HL-60 (cell line): ENCODE measurements around the gene CENPP.
A peak's percentile ranks its signal among the peaks of the same experiment; 100 is the strongest.

Experiments used
- DNase-seq, 2 experiments: peaks; one replicate each; pipeline ENCODE4 v3.0.0-alpha.2; 2010 to 2020; ENCODE audit warnings: low read depth in 1 of 2, low spot score in 1 of 2
- H3K27ac ChIP-seq: fragments of 250-450 bp; sonication (Bioruptor Pico); replicated peaks from 2 replicates; pipeline ENCODE4 v1.5.1; 2020; ENCODE audit warnings: mild to moderate bottlenecking, moderate library complexity
- H3K27me3 ChIP-seq: fragments of 250-450 bp; sonication (Bioruptor Pico); 2 replicates; pipeline ENCODE4 v1.5.1; 2021; ENCODE audit warnings: mild to moderate bottlenecking, moderate library complexity; ENCODE audit not compliant: insufficient read depth, poor library complexity, severe bottlenecking
- H3K4me3 ChIP-seq: replicated peaks from 2 replicates; pipeline ENCODE4 v1.5.1; 2011; ENCODE audit warnings: mild to moderate bottlenecking, control low read depth, low read length; ENCODE audit not compliant: insufficient read depth
- GABPA ChIP-seq: IDR thresholded peaks from 2 replicates; pipeline ENCODE4 v1.6.1; 2012; ENCODE audit warnings: low read depth
- POLR2AphosphoS5 ChIP-seq: IDR thresholded peaks from 2 replicates; pipeline ENCODE4 v1.6.1; 2012; ENCODE audit warnings: low read depth
- SPI1 ChIP-seq: IDR thresholded peaks from 2 replicates; pipeline ENCODE4 v1.6.1; 2012; ENCODE audit warnings: low read depth, mild to moderate bottlenecking, borderline replicate concordance
- long read RNA-seq: library from polyadenylated mRNA; unstranded; transcript quantifications from one replicate; pipeline ENCODE4 v2.0.0, GENCODE V29; 2020
- TF ChIP-seq, protein P1 (sequence below): IDR thresholded peaks from 2 replicates; pipeline ENCODE4 v1.6.1; 2012; ENCODE audit warnings: low read depth; ENCODE audit not compliant: insufficient replicate concordance
- TF ChIP-seq, protein P2 (sequence below): IDR thresholded peaks from one replicate; pipeline ENCODE4 v1.5.1; 2011; ENCODE audit warnings: low read length, control low read depth, inconsistent platforms; ENCODE audit not compliant: insufficient read depth

CENPP gene
- long read RNA-seq, partial matches to known transcripts = 1 of 9 reads
- long read RNA-seq, other reads (novel, unspliced or antisense) = 8 of 9 reads

DNA sequence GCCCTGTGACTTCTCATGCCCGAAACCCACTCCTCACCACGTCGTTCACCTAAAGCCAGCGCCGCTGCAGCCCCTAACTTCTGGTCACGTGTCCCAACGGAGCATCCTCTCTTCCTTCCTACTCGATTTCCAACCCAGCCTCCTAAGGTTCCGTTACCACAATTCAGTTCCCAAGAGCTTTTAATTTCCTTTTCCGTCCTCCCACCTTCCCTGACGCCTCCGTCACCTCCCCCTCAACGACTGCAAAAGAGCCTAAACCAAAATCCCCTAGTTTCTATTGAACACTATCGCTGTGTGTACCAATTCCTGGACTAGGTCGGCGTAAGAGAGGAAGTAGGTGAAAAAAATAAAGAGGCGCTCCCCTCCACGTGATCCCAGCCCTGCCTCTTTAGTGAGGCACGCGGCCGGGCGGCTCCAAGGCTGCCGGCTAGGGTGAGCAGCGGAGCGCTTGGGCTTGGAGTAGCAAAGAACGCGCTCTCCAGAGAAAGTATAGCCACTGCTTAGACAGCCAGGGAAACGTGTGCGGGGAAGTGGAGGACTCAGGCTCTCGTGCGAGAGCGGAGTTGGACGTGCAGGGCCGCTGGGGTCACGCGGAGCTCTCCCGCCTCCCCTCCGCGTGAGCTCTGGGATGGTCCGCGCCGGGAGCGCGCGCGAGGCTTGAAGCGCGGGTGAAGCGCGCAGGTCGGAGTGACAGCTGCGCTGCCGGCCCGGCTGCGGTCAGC, at the start of gene CENPP, which contains the start of gene NOL8:
Gene CENPP, plus strand, starts transcription at position 685 of the 722 bp plus-strand sequence.
Gene NOL8, minus strand, starts transcription at position 82 of the 722 bp plus-strand sequence. CDS start 1,189 bp downstream, outside the sequence.
- TF ChIP-seq, protein P1, sequence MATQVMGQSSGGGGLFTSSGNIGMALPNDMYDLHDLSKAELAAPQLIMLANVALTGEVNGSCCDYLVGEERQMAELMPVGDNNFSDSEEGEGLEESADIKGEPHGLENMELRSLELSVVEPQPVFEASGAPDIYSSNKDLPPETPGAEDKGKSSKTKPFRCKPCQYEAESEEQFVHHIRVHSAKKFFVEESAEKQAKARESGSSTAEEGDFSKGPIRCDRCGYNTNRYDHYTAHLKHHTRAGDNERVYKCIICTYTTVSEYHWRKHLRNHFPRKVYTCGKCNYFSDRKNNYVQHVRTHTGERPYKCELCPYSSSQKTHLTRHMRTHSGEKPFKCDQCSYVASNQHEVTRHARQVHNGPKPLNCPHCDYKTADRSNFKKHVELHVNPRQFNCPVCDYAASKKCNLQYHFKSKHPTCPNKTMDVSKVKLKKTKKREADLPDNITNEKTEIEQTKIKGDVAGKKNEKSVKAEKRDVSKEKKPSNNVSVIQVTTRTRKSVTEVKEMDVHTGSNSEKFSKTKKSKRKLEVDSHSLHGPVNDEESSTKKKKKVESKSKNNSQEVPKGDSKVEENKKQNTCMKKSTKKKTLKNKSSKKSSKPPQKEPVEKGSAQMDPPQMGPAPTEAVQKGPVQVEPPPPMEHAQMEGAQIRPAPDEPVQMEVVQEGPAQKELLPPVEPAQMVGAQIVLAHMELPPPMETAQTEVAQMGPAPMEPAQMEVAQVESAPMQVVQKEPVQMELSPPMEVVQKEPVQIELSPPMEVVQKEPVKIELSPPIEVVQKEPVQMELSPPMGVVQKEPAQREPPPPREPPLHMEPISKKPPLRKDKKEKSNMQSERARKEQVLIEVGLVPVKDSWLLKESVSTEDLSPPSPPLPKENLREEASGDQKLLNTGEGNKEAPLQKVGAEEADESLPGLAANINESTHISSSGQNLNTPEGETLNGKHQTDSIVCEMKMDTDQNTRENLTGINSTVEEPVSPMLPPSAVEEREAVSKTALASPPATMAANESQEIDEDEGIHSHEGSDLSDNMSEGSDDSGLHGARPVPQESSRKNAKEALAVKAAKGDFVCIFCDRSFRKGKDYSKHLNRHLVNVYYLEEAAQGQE = peak; percentile 61
- peak; percentile 85 for TF ChIP-seq POLR2AphosphoS5
- TF ChIP-seq, protein P2, sequence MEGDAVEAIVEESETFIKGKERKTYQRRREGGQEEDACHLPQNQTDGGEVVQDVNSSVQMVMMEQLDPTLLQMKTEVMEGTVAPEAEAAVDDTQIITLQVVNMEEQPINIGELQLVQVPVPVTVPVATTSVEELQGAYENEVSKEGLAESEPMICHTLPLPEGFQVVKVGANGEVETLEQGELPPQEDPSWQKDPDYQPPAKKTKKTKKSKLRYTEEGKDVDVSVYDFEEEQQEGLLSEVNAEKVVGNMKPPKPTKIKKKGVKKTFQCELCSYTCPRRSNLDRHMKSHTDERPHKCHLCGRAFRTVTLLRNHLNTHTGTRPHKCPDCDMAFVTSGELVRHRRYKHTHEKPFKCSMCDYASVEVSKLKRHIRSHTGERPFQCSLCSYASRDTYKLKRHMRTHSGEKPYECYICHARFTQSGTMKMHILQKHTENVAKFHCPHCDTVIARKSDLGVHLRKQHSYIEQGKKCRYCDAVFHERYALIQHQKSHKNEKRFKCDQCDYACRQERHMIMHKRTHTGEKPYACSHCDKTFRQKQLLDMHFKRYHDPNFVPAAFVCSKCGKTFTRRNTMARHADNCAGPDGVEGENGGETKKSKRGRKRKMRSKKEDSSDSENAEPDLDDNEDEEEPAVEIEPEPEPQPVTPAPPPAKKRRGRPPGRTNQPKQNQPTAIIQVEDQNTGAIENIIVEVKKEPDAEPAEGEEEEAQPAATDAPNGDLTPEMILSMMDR = no peak
- peak; percentile 95 for TF ChIP-seq GABPA
- TF ChIP-seq SPI1 = peak; percentile 85
- H3K27ac ChIP-seq = peak within 1 kb of the TSS; percentile 100
- H3K27me3 ChIP-seq = no peaks in the 10 kb centered on the region
- peak within 1 kb of the TSS; percentile 84 for H3K4me3 ChIP-seq
- DNase-seq = peak; percentile 83 to 89

DNA sequence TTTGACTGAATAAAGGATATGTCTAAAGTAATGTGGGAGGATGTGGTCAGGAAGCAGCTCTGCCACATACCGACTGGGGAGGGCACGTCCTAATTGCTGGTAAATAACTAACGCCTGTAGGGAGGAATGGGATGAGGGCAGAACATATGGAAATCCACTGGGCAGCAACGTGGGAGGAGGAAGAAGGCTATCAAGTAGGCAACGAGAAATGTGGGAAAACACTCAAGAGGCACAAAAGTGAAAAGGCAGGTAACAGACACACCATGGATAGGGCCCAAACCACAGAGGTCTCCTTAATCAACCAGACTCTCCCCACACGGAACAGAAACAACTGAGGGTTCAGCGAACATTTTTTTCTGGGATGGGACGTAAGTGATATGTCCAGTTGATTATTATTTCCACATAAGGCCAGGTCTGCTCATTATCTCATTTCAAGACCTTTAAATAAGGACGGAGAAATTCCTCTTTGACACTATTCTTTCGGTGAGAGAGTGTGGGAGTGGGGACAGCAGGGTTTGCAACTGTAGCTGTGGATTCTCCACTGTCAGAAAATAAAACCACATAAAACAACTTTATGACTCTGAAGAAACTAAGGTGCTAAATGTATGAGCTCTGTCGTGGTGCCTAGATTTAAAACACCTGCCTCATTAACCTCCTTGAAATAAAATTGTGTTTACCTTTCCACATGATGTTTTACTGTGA, 49.3 kb upstream of the CENPP start:
- DNase-seq = no peak
- TF ChIP-seq, protein P2 = no peak
- TF ChIP-seq SPI1 = 0 out of 2 replicates have a peak, but pooled peaks have one; percentile 4
- Histone ChIP-seq H3K27me3 (no peaks in the 10 kb centered on the region), H3K4me3 (no peak overlapping the region), H3K27ac (no peak overlapping the region)

DNA sequence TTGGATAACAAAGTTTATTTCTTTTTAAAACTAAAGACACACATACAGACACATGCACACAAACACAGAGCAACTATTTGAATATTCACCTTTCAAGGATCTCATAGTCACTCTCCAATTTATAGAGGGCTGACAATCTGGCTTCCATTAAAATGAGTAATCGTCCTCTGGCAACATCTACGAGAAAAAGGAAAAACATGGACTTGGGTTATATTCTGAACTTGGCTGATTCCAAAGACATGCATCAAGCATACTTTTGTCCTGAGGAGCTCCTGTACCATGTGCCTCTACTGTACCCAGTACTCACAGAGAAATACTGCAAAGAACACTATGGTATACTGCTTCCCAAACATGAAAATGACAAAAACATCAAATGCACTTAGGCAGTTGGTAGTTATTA, 47.6 kb upstream of the CENPP start:
- DNase-seq = no peak
- H3K27ac ChIP-seq = no peak overlapping the region
- no peaks in the 10 kb centered on the region for H3K27me3 ChIP-seq
- TF ChIP-seq, protein P1 = no peak
- TF ChIP-seq GABPA = no peak
- TF ChIP-seq, protein P2 = no peak
- TF ChIP-seq POLR2AphosphoS5 = no peak
- no peak for TF ChIP-seq SPI1
- H3K4me3 ChIP-seq = no peak overlapping the region
